K562 (cell line): Measurements from ENCODE around the gene XBP1. TPM values are rescaled to one million over a fixed set of nuclear protein-coding genes. Genes with fewer than 3 reads are reported as not detected.

Experiments used
- CBFA2T2 ChIP-seq: fragments of 450-650 bp; conservative IDR thresholded peaks from 2 replicates; pipeline ENCODE4 v1.6.1; 2017; ENCODE audit warnings: mild to moderate bottlenecking
- CBX5 ChIP-seq: IDR thresholded peaks from 2 replicates; pipeline ENCODE4 v1.6.1; 2014; ENCODE audit warnings: low read depth, borderline replicate concordance
- HDAC3 ChIP-seq: fragments of 450-650 bp; IDR thresholded peaks from 2 replicates; pipeline ENCODE4 v1.6.1; 2018; ENCODE audit warnings: borderline replicate concordance, mild to moderate bottlenecking, moderate library complexity; ENCODE audit not compliant: partially characterized antibody
- MITF ChIP-seq: IDR thresholded peaks from 2 replicates; pipeline ENCODE4 v1.6.1; 2014; ENCODE audit warnings: antibody characterized with exemption
- NBN ChIP-seq: fragments of 450-650 bp; IDR thresholded peaks from 2 replicates; pipeline ENCODE4 v1.6.1; 2016; ENCODE audit warnings: low read depth, mild to moderate bottlenecking
- NFXL1 ChIP-seq: fragments of 450-650 bp; formaldehyde crosslinking; IDR thresholded peaks from 2 replicates; pipeline ENCODE4 v1.4.0; 2021; ENCODE audit warnings: mild to moderate bottlenecking
- RBM34 ChIP-seq: fragments of 200-400 bp; formaldehyde crosslinking; IDR thresholded peaks from 2 replicates; pipeline ENCODE4 v1.6.1; 2018; ENCODE audit warnings: low read length, borderline replicate concordance; ENCODE audit not compliant: insufficient read depth
- SAP30 ChIP-seq: fragments of 200-600 bp; sonication (generic); IDR thresholded peaks from 2 replicates; pipeline ENCODE4 v1.6.1; 2012; ENCODE audit warnings: borderline replicate concordance, low read depth, mild to moderate bottlenecking, moderate library complexity, low read length, control low read depth, inconsistent platforms; ENCODE audit not compliant: insufficient read depth, poor library complexity, severe bottlenecking
- ZBTB34 ChIP-seq: fragments of 250-450 bp; sonication (Bioruptor Pico); IDR thresholded peaks from 2 replicates; pipeline ENCODE4 v1.8.0; 2021; ENCODE audit warnings: mild to moderate bottlenecking, moderate library complexity
- ZNF124 ChIP-seq: sonication (generic); formaldehyde crosslinking; IDR thresholded peaks from 2 replicates; pipeline ENCODE4 v1.8.1; 2022; ENCODE audit warnings: missing genetic modification reagents
- ZNF140 ChIP-seq: fragments of 250-450 bp; sonication (Bioruptor Pico); IDR thresholded peaks from 2 replicates; pipeline ENCODE4 v1.8.0; 2021; ENCODE audit warnings: moderate library complexity, mild to moderate bottlenecking, inconsistent platforms
- ZNF224 ChIP-seq: sonication (generic); formaldehyde crosslinking; IDR thresholded peaks from 2 replicates; pipeline ENCODE4 v1.8.0; 2022; ENCODE audit warnings: mild to moderate bottlenecking, missing genetic modification reagents
- ZSCAN32 ChIP-seq: fragments of 450-650 bp; formaldehyde crosslinking; IDR thresholded peaks from 2 replicates; pipeline ENCODE4 v1.4.0; 2020; ENCODE audit warnings: mild to moderate bottlenecking, moderate library complexity
- polyA plus RNA-seq, 8 experiments: library from polyadenylated mRNA; depleted of rRNA in 4 of 8; stranded (reverse) in 5 of 8; unstranded in 3 of 8; fragments of >200 nt; fragmentation: Nextera tagmentation in 2 of 8; fragmentation: Illumina TruSeq in 1 of 8; extraction: Ambion mirVana in 2 of 8; extraction: Trizol in 1 of 8; gene quantifications; 2 replicates each; pipeline versions ENCODE4 v1.2.1 to v1.2.3, GENCODE V29; 2011 to 2014; ENCODE audit warnings: inconsistent platforms in 1 of 8, missing spikeins in 1 of 8
- total RNA-seq, 7 experiments: library from RNA; depleted of rRNA in 6 of 7; stranded (reverse); fragments of >200 nt in 6 of 7; fragmentation: Illumina TruSeq in 2 of 7; extraction: Trizol in 2 of 7; gene quantifications; 2 replicates each; pipeline versions ENCODE4 v1.2.1 to v1.2.3, GENCODE V29; 2011 to 2021; ENCODE audit warnings: low replicate concordance in 1 of 7
- TF ChIP-seq, protein P1 (sequence below): fragments of 250-450 bp; sonication (Bioruptor Pico); IDR thresholded peaks from 2 replicates; pipeline ENCODE4 v1.4.0; 2020; ENCODE audit warnings: mild to moderate bottlenecking, moderate library complexity
- TF ChIP-seq, protein P2 (sequence below): sonication (generic); formaldehyde crosslinking; IDR thresholded peaks from 2 replicates; pipeline ENCODE4 v1.8.1; 2022; ENCODE audit warnings: missing genetic modification reagents
- TF ChIP-seq, protein P3 (sequence below): fragments of 450-650 bp; formaldehyde crosslinking; IDR thresholded peaks from 2 replicates; pipeline ENCODE4 v1.4.0; 2020; ENCODE audit warnings: mild to moderate bottlenecking

XBP1 gene
- total and polyA plus RNA-seq, 9 of the 15 experiments (the other 6 are each of a cell fraction or from before 2014, with no cell fraction given), result 25.0 to 218 (median 94.6) TPM

DNA sequence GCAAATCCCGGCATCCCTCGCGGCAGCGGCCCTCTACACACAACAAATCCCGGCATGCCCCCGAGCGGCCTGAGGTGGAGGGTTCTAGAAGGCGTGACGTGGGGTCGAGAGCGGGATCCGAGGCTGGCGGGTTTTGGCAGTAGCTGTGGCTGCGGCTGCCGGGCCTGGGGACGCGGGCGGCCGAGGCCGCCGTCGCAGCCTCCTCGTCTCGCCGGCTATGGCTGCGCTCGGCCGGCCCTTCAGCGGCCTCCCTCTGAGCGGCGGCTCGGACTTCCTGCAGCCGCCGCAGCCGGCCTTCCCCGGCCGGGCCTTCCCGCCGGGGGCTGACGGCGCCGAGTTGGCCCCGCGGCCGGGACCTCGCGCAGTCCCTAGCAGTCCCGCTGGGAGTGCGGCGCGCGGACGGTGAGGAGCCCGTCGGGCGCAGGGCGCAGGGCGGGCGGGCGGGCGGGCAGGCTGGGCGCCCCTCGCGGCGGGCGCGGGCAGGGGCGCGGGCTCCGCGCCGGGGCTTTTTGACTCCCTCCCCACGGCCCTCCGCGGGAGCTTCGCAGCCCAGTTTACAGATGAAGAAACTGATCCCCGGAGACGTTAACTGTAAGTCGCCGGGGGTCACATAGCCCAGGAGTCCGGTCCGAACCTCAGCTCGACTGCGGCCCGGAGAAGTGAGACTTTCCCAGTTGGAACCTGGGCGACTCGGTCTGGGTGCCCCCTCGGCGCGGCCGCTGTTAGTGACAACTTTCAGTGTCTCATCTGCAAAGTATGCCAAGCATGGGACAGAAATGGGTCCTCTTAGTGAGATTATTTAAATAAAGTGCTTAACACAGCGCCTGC, 27.5 kb downstream of the XBP1 start, which contains the start of gene CCDC117 (continued):
- TF ChIP-seq ZNF140 (CRISPR knock-in tag) (no peak), ZNF224 (CRISPR knock-in tag) (no peak), RBM34 (no peak), CBFA2T2 (no peak), CBX5 (no peak), HDAC3 (no peak), ZNF124 (CRISPR knock-in tag) (no peak), NFXL1 (CRISPR knock-in tag) (no peak), ZSCAN32 (CRISPR knock-in tag) (no peak), ZBTB34 (no peak), NBN (no peak), MITF (no peak), SAP30 (no peak)
- TF ChIP-seq, protein P1, sequence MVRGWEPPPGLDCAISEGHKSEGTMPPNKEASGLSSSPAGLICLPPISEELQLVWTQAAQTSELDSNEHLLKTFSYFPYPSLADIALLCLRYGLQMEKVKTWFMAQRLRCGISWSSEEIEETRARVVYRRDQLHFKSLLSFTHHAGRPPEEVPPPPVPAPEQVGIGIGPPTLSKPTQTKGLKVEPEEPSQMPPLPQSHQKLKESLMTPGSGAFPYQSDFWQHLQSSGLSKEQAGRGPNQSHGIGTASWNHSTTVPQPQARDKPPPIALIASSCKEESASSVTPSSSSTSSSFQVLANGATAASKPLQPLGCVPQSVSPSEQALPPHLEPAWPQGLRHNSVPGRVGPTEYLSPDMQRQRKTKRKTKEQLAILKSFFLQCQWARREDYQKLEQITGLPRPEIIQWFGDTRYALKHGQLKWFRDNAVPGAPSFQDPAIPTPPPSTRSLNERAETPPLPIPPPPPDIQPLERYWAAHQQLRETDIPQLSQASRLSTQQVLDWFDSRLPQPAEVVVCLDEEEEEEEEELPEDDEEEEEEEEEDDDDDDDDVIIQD, result no peak
- TF ChIP-seq, protein P2, sequence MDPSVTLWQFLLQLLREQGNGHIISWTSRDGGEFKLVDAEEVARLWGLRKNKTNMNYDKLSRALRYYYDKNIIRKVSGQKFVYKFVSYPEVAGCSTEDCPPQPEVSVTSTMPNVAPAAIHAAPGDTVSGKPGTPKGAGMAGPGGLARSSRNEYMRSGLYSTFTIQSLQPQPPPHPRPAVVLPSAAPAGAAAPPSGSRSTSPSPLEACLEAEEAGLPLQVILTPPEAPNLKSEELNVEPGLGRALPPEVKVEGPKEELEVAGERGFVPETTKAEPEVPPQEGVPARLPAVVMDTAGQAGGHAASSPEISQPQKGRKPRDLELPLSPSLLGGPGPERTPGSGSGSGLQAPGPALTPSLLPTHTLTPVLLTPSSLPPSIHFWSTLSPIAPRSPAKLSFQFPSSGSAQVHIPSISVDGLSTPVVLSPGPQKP, result no peak
- TF ChIP-seq, protein P3, sequence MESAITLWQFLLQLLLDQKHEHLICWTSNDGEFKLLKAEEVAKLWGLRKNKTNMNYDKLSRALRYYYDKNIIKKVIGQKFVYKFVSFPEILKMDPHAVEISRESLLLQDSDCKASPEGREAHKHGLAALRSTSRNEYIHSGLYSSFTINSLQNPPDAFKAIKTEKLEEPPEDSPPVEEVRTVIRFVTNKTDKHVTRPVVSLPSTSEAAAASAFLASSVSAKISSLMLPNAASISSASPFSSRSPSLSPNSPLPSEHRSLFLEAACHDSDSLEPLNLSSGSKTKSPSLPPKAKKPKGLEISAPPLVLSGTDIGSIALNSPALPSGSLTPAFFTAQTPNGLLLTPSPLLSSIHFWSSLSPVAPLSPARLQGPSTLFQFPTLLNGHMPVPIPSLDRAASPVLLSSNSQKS, result no peak
